Fibroblast of mammary gland (primary cell): ENCODE data around the gene CYP51A1.

ENCODE experiments used
- DNase-seq: peaks from one replicate; pipeline ENCODE4 v3.0.0-alpha.2; 2010; ENCODE audit warnings: low read depth
- H3K4me3 ChIP-seq: 2 replicates; pipeline ENCODE4 v1.5.1; 2011; ENCODE audit warnings: low read depth, mild to moderate bottlenecking, low read length, moderate library complexity; ENCODE audit not compliant: control insufficient read depth
- CTCF ChIP-seq: conservative IDR thresholded peaks from 2 replicates; pipeline ENCODE4 v1.5.1; 2011; ENCODE audit warnings: low read depth, low read length, inconsistent platforms; ENCODE audit not compliant: control insufficient read depth, insufficient read depth

CYP51A1 gene

DNA sequence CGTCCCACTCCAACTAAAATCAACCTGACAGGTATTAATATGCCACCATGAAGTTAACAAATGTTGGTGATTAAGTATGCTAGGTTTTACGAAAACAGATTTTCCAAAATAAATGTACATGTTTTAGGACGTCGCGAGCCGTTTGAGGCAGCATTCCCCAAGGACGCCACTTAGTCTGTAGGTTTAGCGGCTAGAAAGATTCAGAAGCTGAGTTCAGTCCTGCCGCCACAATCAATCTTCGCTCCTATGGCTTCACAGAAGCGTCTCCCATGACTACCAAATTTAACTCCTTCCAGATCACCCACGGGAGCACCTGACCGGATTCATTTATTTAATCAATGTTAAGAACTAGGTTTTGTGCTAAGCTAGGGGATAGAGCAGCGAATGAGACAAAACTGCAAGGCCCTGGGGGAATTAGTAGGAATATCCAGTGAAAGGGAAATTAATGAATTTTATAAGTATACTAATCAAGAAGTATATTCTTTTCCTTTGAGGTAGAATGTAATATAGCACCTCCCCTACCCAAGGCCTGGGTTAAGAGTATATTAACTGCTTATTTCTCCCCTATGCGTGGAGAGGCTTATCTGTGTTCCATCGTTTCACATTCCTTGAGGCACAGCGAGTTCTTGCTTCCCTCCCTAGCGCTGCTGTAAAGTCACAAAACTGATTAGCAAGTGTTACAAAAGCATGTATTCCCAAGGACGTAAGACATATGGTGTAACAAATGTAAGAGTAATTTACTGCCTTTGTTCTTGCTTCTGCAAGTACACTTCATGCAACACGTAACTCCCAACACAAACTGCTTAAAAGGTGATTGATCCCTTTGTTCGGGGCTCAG is 994 bp upstream of the CYP51A1 start:
- peak; percentile 46 for DNase-seq
- peak overlapping the region; percentile 94 for H3K4me3 ChIP-seq
- TF ChIP-seq CTCF = no peak

DNA sequence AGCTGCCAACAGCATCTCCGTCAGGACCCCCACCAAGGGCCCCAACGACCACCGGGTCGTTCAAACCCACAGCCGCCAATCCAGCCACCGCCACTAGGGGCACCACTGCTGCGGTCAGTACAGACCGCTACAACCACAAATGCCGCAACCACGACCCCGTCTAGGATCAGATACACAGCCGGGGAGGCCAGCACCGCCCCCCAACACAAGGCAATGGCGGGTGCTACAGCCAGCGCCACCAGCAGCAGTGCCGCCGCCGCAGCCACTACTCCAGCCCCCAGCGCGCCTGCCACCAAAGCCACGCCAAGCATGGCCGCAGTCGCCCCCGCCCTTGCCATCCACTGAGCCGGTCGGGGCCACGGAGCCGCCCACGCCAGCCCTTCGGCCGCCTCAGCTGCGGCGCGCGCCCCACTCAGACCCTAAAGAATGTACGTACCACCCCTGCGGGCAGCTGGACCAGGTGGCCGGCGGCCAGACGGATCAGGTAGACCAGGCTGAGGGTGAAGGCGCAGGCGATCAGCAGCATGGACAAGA is 473 bp downstream of the CYP51A1 start:
- peak; percentile 69 for TF ChIP-seq CTCF
- peak overlapping the region; percentile 94 for H3K4me3 ChIP-seq
- peak; percentile 63 for DNase-seq

- TF ChIP-seq CTCF = no peak
- H3K4me3 ChIP-seq = peak overlapping the region; percentile 94
- DNase-seq = no peak
These were observed 1.0 kb downstream of the CYP51A1 start for GRCh38 chr7:92133133-92133736.

GRCh38 chr7:92131764-92132330 is 2.4 kb downstream of the CYP51A1 start:
- no peak for TF ChIP-seq CTCF
- peak overlapping the region; percentile 94 for H3K4me3 ChIP-seq
- DNase-seq = no peak

DNA sequence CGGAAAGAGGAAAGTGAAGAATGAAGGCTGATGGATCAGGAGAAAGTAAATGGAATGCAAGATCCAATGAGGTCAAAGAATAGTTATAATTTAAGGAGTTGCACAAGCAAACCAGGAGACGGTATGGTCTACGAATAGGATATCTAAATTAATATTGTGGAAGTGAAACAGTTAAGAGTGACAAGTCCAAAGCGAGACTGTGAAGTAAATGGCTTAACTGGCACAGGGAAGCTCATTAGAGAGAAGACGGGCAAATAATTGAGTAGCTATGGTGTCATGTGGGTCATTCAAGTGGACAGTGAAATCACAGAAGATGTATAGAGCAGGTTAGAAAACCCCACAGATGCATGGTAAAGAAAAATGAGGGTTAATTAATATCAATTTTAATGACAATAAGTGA is 3.2 kb downstream of the CYP51A1 start:
- no peak for TF ChIP-seq CTCF
- no peak overlapping the region for H3K4me3 ChIP-seq
- DNase-seq = no peak

DNA sequence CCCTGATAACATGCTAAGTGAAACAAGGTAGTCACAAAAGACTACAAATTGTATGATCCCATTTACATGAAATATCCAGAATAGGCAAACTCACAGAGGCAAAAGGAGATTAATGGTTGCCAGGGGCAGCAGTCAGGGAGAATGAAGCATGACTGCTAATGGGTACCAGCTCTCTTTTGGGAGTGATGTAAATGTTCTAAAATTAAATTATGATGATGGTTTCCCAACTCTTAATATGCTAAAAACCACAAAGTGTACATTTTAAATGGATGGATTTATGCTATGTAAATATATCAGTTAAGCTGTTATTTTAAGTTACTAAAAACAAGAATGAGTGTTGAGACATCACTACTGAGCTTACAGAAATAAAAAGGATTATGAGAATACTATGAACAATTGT is 12.6 kb downstream of the CYP51A1 start:
- H3K4me3 ChIP-seq = no peak overlapping the region
- DNase-seq = no peak
- TF ChIP-seq CTCF = no peak
